ENCODE measurements around the gene PRLH.

The PRLH gene

GRCh38 chr2:237565974-237566373 is 400 bp upstream of the PRLH start:
- no peak for DNase-seq (ENCODE audit: low read depth)

GRCh38 chr2:237567276-237568029 is 1.1 kb downstream of the PRLH start:
- DNase-seq (ENCODE audit: low read depth) = no peak

- DNase-seq (ENCODE audit: low read depth) = no peak
Observed at GRCh38 chr2:237568121-237568660, 1.8 kb downstream of the PRLH start.

GRCh38 chr2:237569041-237569440 is 2.7 kb downstream of the PRLH start:
- DNase-seq (ENCODE audit: low read depth) = no peak

GRCh38 chr2:237569896-237570295 is 3.5 kb downstream of the PRLH start:
- no peak for DNase-seq (ENCODE audit: low read depth)

GRCh38 chr2:237570776-237571335 is 4.5 kb downstream of the PRLH start:
- DNase-seq (ENCODE audit: low read depth) = no peak

GRCh38 chr2:237571551-237571950 is 5.2 kb downstream of the PRLH start:
- no peak for DNase-seq (ENCODE audit: low read depth)

- DNase-seq (ENCODE audit: low read depth) = peak; percentile 81
Observed at GRCh38 chr2:237572021-237572741, 5.8 kb downstream of the PRLH start.

- DNase-seq (ENCODE audit: low read depth) = no peak
Observed at GRCh38 chr2:237572742-237573101, 6.3 kb downstream of the PRLH start.

GRCh38 chr2:237573721-237574415 is 7.5 kb downstream of the PRLH start:
- no peak for DNase-seq (ENCODE audit: low read depth)

- DNase-seq (ENCODE audit: low read depth) = no peak
Observed at GRCh38 chr2:237574467-237574866, 8.1 kb downstream of the PRLH start.

- no peak for DNase-seq (ENCODE audit: low read depth)
Observed at GRCh38 chr2:237574894-237575868, 8.8 kb downstream of the PRLH start.

GRCh38 chr2:237575869-237576862 is 9.8 kb downstream of the PRLH start:
- DNase-seq (ENCODE audit: low read depth) = no peak

GRCh38 chr2:237576974-237577373 is 10.6 kb downstream of the PRLH start:
- no peak for DNase-seq (ENCODE audit: low read depth)

- no peak for DNase-seq (ENCODE audit: low read depth)
Observed at GRCh38 chr2:237577458-237577857, 11.1 kb downstream of the PRLH start.

GRCh38 chr2:237577956-237578870 is 11.8 kb downstream of the PRLH start:
- DNase-seq (ENCODE audit: low read depth) = no peak

GRCh38 chr2:237581326-237581725 is 15.0 kb downstream of the PRLH start:
- DNase-seq (ENCODE audit: low read depth) = no peak

GRCh38 chr2:237581751-237582746 is 15.7 kb downstream of the PRLH start:
- peak; percentile 12 for DNase-seq (ENCODE audit: low read depth)
